ENCODE results near the gene JOSD1. TPM values are rescaled to one million over a fixed set of nuclear protein-coding genes. Genes with fewer than 3 reads are reported as not detected.

JOSD1 gene
- total RNA-seq, 1 donor from 2014 or later, result 39.7 TPM

DNA sequence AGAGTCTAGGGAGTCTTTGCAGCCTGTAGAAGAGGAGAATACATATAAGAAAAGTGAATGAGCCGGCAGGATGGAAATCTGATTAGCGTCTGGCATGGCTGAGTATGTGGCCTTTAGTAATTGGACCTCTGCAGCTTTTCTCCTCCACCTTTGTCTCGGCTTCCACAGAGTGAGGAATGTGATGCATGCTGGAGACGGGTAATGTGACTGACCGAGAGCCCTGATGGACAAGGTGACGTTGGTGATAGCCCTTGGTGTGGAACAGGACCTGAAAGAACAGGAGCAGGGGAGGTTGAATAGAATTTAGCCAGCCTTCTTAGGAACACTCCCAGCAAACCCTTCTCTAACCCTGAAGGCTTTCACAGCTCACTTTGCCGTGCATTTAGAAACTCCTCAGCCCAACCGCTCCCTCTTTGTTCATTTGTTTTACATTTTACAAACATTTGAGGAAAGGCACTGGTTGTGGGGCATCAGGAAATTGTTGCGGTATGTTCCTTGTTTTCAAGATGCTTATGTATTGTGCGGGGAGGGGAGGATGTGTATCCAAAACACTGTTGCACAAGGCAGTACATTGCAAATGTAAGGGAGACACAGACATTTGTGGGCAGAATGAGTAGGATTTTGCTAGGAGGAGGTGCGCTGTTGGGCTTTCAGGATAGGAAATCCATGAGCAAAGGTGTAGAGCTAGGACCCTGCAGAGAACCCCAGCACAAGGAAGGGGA lies 11.9 kb upstream of the JOSD1 start:
- no peak for DNase-seq (ENCODE audit: low spot score)

GRCh38 chr22:38710866-38711265 lies 10.1 kb upstream of the JOSD1 start:
- DNase-seq (ENCODE audit: low spot score), result no peak

GRCh38 chr22:38710351-38710750 lies 9.6 kb upstream of the JOSD1 start:
- no peak for DNase-seq (ENCODE audit: low spot score)

DNA sequence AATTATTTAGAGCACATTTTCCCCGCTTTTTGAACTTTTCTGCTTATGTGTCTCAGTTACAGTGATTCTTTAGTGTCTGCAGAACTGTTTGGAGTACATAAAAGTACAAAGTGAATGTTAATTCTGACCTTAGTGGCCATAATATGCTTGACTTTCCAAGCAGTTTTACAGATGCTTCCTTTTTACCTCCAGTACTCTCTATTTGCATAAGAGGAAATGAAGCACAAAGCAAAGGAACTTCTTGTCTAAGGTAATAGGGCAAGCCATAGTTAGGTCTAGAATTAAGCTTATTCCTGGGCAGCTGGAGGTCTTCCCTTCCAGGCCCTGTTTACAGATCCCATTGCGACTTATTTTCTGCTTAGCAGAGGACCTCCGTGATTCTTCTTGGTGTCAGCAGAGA lies 8.6 kb upstream of the JOSD1 start:
- DNase-seq (ENCODE audit: low spot score), result no peak

DNA sequence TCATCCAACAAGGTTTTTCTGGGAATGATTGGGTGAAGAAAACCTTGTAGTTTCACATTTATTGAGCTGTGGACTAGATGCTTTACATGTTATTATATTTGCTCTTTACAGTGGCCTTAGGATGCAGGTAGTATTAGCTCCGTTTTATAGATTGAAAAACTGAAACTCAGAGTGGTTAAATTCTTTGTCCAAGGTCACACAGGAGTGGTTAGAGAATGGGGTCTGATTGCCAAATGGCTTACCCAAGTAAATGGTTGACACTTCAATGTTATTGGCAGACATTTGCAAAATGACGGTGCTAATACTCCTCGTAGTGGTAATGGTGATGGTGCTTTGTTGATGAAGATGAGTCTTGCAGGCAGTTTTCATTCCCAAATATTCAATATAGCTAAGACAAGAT lies 7.2 kb upstream of the JOSD1 start:
- DNase-seq (ENCODE audit: low spot score), result no peak

GRCh38 chr22:38707346-38707745 lies 6.6 kb upstream of the JOSD1 start:
- no peak for DNase-seq (ENCODE audit: low spot score)

DNA sequence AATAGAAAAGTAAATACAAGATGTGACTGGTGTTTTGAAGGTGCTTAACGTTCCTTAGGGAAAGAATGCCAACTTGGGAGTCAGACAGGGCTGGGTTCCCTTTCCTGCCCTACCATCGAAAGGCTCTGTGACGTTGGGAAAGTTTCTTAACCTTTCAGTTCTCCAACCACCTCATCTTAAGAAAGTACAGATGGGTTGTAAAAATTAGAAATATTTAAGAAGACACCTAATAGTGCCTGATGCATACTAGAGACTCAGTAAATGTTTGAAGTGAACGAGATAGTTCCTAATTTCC lies 6.1 kb upstream of the JOSD1 start:
- no peak for DNase-seq (ENCODE audit: low spot score)

DNA sequence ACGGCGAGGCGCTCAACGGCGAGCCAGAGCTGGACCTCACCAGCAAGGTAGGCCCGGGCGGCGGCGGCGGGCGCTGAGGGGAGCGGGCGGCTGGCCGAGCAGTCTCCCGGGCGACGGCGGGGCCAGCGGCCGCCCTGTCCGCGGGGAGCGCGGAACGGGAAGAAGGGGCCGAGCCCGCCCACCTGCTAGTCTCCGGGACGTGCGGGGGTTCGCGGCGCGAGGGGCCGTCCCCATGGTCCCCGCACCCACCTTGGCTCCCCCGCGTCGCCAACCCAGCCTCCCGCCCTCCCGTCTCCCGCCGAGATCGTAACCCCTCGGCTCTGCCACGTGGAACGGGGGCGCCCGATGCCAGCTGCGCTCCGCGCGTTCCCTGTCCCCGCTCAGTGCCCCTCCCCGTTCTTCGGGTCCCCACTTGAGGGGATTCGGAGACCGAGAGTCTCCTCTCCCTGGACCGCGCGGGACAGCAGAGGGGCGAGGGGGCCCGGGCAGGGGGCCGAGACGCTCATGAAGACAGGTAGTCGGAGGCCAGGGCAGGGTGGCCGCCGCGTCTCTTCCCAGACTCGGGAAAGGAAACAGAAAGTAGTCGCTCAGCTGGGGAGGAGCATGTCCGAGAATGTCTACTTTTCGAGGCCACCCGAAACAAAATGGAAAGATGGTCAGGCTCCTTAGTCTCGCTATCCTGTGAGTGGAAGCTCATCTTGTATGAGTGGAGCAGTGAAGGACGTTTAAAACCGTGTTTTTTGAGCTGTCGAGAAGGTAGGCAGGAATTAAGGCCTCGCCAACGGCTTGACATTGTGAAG lies 5.6 kb upstream of the JOSD1 start:
- peak; percentile 64 for DNase-seq (ENCODE audit: low spot score)

GRCh38 chr22:38705235-38706100 lies 4.7 kb upstream of the JOSD1 start, which contains the start of gene GTPBP1:
Gene GTPBP1, plus strand, starts transcription at chr22:38705944. Its CDS starts 12 bp downstream, at chr22:38705956.
- DNase-seq (ENCODE audit: low spot score), result peak; percentile 99

GRCh38 chr22:38704654-38705234 lies 4.0 kb upstream of the JOSD1 start:
- no peak for DNase-seq (ENCODE audit: low spot score)

DNA sequence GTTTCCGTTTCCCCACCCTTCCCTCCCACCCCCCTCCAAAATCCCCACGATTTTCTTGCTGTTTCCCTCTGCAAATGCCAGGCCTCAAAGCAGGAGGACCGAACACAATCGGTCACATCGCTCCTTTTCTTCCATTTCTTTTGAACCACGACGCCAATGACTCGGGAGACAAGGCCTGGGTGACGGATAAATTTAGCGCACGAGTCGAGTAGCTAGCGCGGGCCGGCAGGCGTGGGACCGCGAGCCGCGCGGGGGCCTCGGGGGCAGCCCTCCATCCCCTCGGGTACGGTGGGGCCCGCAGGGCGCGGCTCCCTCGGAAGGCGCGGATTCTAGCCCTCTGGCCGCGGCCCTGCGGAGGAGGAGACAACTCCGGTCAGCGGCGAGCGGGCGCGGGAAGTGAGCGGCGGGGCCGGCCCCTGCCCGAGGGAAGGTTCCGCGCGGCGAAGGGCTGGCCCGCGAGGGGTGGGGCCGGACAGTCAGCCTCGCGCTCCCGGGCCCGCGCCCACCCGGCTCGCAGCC lies 414 bp downstream of the JOSD1 start:
- peak; percentile 65 for DNase-seq (ENCODE audit: low spot score)

DNA sequence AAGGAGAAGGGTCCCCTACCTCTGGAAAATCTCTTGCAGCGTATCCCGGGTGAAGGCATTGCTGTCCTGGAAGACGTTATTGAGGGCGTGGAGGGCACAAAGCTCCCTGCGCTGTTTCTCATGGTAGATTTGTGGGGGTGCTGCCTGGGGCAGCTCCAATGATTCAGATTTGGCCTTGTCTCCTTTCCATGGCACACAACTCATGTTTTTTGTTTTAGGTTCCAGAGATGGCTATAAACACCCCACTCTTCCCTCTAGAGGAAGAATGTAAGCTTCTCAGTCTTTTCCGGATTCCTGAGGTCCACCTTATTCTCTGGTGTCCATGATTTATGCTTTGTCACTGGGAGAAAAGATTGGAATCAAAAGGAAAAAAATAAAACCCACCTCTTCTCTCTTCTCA lies 959 bp downstream of the JOSD1 start:
- DNase-seq (ENCODE audit: low spot score), result no peak

GRCh38 chr22:38699143-38699542 lies 1.6 kb downstream of the JOSD1 start:
- no peak for DNase-seq (ENCODE audit: low spot score)

- no peak for DNase-seq (ENCODE audit: low spot score)
Observed at GRCh38 chr22:38698407-38699094, 2.2 kb downstream of the JOSD1 start.

- DNase-seq (ENCODE audit: low spot score), result no peak
Observed at GRCh38 chr22:38697425-38698089, 3.2 kb downstream of the JOSD1 start.

DNA sequence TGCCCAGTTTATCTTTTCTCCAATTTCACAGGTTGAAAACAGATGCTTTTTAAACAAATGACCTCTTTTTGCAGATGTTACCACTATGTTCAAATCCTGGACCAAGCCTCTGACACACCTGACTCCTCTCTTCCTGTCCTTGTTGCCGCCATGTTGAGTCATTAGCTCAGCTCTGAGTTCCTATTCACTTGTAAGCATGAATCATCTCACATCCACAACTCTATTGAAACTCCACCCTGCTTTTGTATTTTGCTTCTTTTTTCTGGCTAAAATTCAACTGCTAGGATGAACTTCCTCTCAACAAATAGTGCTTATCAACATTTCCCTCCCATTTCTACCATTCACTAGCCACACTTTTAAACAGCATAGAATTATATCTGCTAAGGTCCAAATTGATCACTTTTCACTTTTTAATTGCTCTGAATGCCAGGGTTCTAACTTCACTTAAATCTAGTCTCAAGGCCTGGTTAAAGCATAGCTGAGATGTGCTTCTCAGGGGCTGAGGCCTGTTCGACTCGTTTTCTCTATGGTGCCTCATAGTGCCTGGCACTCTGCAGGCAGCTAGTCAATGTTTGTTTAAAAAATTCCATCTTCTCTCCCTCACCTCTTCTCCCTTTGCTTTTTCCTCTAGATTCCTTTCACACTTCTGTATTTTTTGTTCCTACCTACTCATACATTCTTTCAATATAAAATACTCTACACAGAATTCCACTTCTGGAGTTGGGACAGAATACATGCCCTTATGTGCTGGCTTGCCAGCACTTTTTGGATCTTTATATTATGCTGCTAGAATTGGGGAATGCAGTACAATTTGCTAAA lies 3.9 kb downstream of the JOSD1 start:
- no peak for DNase-seq (ENCODE audit: low spot score)

DNA sequence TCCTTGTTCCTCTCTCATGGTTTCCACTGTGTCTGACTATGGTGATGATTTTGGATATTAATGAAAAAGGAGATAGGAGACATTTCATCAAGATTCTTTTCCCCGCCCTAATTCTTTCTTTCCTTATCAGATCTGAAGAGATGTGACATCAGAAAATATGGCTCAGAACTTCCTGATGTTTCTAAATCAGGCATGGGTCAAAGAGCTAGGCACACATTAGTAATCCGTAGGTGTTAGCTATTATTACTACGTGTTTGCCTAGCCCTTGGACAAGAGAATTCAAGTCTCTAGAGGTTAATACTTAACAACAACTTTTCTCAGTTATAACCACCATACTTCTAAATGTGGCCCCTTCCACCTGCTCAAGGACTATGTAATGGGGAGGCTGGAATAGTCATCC lies 5.8 kb downstream of the JOSD1 start:
- DNase-seq (ENCODE audit: low spot score), result no peak

DNA sequence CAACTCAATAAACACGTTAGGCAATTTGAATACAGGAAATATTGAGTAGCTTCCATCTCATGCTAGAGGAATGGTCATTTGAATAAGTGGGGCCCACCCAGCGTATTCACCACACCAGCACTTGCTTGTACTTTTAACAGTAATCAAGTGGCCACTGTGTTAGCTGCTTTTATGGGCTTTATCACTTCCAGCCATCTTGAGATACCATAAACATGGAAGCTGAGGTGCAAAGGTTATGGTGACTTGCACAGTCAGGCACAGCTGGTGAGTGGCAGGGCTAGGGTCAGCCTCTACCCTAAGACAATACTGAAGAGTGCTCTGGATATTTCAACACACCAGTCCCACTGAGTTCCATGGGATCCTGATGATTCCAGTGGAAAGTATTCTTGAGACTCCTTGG lies 6.7 kb downstream of the JOSD1 start:
- DNase-seq (ENCODE audit: low spot score), result no peak

DNA sequence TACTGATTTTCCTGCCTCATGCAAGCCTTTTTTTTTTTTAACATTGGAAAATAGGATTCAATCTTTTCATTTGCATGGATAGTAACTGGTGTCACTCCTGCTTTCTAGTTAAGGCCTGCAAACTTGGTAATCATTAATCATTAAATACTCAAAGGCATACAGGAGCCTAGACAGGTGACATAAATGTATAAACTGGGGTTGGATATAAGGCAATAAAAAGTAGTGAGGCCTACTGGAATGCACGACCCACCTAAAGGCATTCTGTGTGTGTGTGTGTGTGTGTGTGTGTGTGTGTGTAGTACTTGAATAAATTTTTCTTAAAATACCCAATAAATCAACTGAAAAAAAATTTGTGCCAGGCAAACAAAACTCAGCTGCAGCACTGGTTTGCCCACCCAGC lies 11.1 kb downstream of the JOSD1 start:
- DNase-seq (ENCODE audit: low spot score), result no peak

DNA sequence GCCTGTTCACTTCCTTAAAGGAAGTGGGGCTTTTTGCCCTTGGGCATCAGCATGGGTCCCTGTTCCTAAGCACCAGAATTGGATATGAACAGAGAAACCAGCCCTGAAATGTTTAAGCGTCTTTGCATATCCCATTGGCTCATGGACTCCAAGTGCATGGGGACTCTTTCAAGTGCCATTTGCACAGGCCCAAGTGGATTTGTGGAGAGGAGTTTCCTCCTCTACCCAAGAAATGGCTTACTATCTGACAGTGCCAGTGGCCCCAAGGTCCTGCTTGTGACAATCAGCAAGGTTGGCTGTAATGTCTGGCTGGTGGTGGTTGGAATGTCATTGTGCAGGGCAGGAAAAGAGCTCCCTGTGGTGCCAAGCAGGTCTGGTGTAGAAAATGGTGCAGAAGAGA lies 15.0 kb downstream of the JOSD1 start:
- no peak for DNase-seq (ENCODE audit: low spot score)

Data from ureter (tissue), 1 donor.